Lower leg skin (tissue), 4 donors: ENCODE measurements around the gene GABRG3. TPM values are rescaled to one million over a fixed set of nuclear protein-coding genes. Genes with fewer than 3 reads are reported as not detected.

Experiments
- DNase-seq, 2 donors: peaks; one replicate each; pipeline ENCODE4 v3.0.0-alpha.2; 2019; ENCODE audit warnings: low spot score in 2 of 2
- H3K4me3 ChIP-seq: fragments of 200-600 bp; sonication (generic); 2 replicates; pipeline ENCODE4 v1.5.1; 2017; ENCODE audit warnings: mild to moderate bottlenecking, low read depth; ENCODE audit not compliant: poor library complexity, severe bottlenecking
- CTCF ChIP-seq, 3 donors: fragments of 450-650 bp; IDR thresholded peaks; one replicate each; pipeline ENCODE4 v1.5.1; 2016; ENCODE audit warnings: antibody characterized with exemption in 3 of 3, mild to moderate bottlenecking in 3 of 3, moderate library complexity in 2 of 3
- POLR2A ChIP-seq, 2 donors: fragments of 450-650 bp; IDR thresholded peaks; one replicate each; pipeline ENCODE4 v1.6.1; 2016 to 2017; ENCODE audit warnings: antibody characterized with exemption in 2 of 2, mild to moderate bottlenecking in 1 of 2, moderate library complexity in 1 of 2
- WGBS, 2 donors: methylation state at CpG; one replicate each; pipeline ENCODE4 v1.1.5; 2018; 5-methylcytosine and 5-hydroxymethylcytosine counted together
- intact Hi-C: fragments of 100-400 bp; cut with DNase I; formaldehyde crosslinking; loops from one replicate; pipeline ENCODE4 v1.15.0; 2023; ENCODE audit warnings: low total_unique reads
- total RNA-seq, 4 donors: library from RNA; depleted of rRNA; stranded (reverse); fragments of >200 nt; gene quantifications; one replicate each; pipeline ENCODE4 v1.1.0, GENCODE V29; 2016

Gene GABRG3
- total RNA-seq, 4 donors from 2014 or later, result 0.12 to 0.49 (median 0.25) TPM

GRCh38 chr15:27074179-27074578, 103.2 kb downstream of the GABRG3 start:
- intact Hi-C loops, result no loop called here
- 79 to 89% methylated on average over 6 of the region's 6 CpGs for WGBS, 2 donors
- no peak overlapping the region for H3K4me3 ChIP-seq
- no peak for DNase-seq
- TF ChIP-seq POLR2A (IDR thresholded peaks at IDR 0.05), result no peak
- TF ChIP-seq CTCF (IDR thresholded peaks at IDR 0.05), result no peak

DNA sequence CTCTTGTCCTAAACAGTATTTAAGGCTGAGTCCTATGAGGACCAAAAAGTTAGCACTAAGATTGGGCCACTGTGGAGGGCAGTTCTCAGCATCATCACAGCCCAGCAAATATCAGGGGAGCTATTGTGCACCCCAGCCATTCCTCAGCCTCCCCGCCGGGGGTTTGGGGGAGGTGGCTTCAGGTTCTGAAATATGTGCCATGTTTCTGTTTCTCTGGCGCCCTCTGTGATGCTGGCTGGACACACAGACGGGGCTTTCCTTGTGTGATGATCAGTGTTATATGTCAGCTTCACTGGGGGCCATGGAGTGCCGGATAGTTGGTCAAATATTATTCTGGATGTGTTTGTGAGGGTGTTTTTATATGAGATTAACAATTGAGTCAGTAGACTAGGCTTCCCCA, 106.8 kb downstream of the GABRG3 start:
- no peak for DNase-seq
- intact Hi-C loops, result no loop called here
- 72 to 81% methylated on average over 5 of the region's 5 CpGs for WGBS, 2 donors
- H3K4me3 ChIP-seq, result no peak overlapping the region
- TF ChIP-seq CTCF (IDR thresholded peaks at IDR 0.05), result no peak
- no peak for TF ChIP-seq POLR2A (IDR thresholded peaks at IDR 0.05)

GRCh38 chr15:27081676-27082418, 110.9 kb downstream of the GABRG3 start:
- WGBS, 2 donors, result 74 to 76% methylated on average over 10 of the region's 10 CpGs
- intact Hi-C loops, result no loop called here
- DNase-seq, result no peak
- no peak overlapping the region for H3K4me3 ChIP-seq
- no peak for TF ChIP-seq POLR2A (IDR thresholded peaks at IDR 0.05)
- TF ChIP-seq CTCF (IDR thresholded peaks at IDR 0.05), result no peak

DNA sequence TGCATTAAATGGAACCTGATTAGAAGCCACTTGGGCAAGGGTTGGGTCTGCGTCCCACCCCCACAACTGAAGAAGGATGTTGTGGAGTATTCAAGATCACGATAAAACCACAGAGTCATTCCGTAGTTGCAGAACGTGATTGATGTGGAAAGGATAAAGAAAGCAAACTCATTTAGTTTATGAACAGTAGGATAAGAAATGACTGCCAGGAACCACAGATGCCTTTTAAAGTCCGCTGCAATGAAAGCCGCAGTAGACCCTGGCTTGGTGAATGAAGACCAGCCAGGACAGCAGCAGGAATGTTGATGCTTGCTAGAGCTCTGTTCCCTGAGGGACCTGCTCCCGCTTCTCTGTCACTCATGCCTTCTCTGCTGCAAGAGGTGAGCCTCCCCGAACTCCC, 111.5 kb downstream of the GABRG3 start:
- WGBS, 2 donors, result 25 to 42% methylated on average over 8 of the region's 8 CpGs
- no peak for DNase-seq
- no peak for TF ChIP-seq POLR2A (IDR thresholded peaks at IDR 0.05)
- no peak for TF ChIP-seq CTCF (IDR thresholded peaks at IDR 0.05)
- H3K4me3 ChIP-seq, result no peak overlapping the region
- intact Hi-C loops, result no loop called here

- DNase-seq, result no peak
- H3K4me3 ChIP-seq, result no peak overlapping the region
- TF ChIP-seq POLR2A (IDR thresholded peaks at IDR 0.05) (no peak), CTCF (IDR thresholded peaks at IDR 0.05) (no peak)
- intact Hi-C loops, result no loop called here
- WGBS, 2 donors, result 74 to 82% methylated on average over 3 of the region's 3 CpGs
Observed at GRCh38 chr15:27084844-27085243, 113.9 kb downstream of the GABRG3 start.

GRCh38 chr15:27086149-27086548, 115.2 kb downstream of the GABRG3 start:
- WGBS, 2 donors, result 71 to 77% methylated on average over 5 of the region's 5 CpGs
- H3K4me3 ChIP-seq, result no peak overlapping the region
- intact Hi-C loops, result no loop called here
- no peak for TF ChIP-seq CTCF (IDR thresholded peaks at IDR 0.05)
- TF ChIP-seq POLR2A (IDR thresholded peaks at IDR 0.05), result no peak
- no peak for DNase-seq
